ENCODE measurements around the gene GLYATL2.

GLYATL2 gene

GRCh38 chr11:58796333-58796732 lies 48.2 kb downstream of the GLYATL2 start:
- DNase-seq = no peak

- DNase-seq = peak; percentile 67
Observed at GRCh38 chr11:58788355-58789023, 56.0 kb downstream of the GLYATL2 start.

- DNase-seq = no peak
Observed at GRCh38 chr11:58787903-58788302, 56.6 kb downstream of the GLYATL2 start.

GRCh38 chr11:58786693-58787092 lies 57.8 kb downstream of the GLYATL2 start:
- DNase-seq = no peak

GRCh38 chr11:58784995-58785394 lies 59.5 kb downstream of the GLYATL2 start:
- no peak for DNase-seq
